ENCODE data around the gene SORCS2.

DNA sequence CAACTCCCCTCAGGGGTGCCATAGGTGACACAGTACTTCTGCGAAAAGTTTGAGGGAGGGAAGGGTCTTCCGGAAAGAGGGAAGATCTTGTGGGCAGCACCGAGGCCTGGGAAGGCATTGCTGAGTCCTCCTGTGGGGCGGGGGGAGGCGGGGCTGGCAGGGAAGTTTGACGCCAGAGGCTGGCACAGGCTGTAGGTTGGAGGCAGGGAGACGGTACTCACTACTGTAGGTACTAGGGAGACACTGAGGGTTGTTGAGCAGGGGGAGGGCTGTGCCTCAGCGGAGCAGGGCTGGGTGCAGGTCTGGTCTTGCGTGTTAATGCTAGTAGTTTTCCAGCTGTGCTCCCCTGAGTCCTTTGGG lies 265.7 kb downstream of the SORCS2 start:
- TF ChIP-seq SP1 (IDR thresholded peaks at IDR 0.05; ENCODE audit: low read depth, low read length), result no peak
- no peak for TF ChIP-seq NRF1 (IDR thresholded peaks at IDR 0.05; ENCODE audit: low read depth, low read length)
- TF ChIP-seq RAD21 (IDR thresholded peaks at IDR 0.05 in 1 of 2, conservative IDR thresholded peaks at IDR 0.05 in 1 of 2; ENCODE audit: low read depth in 2 of 2, low read length in 2 of 2), result no peak
- TF ChIP-seq POLR2AphosphoS5 (IDR thresholded peaks at IDR 0.05; ENCODE audit: low read depth, low read length), result no peak
- TF ChIP-seq, protein P1, sequence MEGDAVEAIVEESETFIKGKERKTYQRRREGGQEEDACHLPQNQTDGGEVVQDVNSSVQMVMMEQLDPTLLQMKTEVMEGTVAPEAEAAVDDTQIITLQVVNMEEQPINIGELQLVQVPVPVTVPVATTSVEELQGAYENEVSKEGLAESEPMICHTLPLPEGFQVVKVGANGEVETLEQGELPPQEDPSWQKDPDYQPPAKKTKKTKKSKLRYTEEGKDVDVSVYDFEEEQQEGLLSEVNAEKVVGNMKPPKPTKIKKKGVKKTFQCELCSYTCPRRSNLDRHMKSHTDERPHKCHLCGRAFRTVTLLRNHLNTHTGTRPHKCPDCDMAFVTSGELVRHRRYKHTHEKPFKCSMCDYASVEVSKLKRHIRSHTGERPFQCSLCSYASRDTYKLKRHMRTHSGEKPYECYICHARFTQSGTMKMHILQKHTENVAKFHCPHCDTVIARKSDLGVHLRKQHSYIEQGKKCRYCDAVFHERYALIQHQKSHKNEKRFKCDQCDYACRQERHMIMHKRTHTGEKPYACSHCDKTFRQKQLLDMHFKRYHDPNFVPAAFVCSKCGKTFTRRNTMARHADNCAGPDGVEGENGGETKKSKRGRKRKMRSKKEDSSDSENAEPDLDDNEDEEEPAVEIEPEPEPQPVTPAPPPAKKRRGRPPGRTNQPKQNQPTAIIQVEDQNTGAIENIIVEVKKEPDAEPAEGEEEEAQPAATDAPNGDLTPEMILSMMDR (IDR thresholded peaks at IDR 0.05; ENCODE audit: control extremely low read depth in 1 of 3, insufficient read depth in 1 of 3, low read depth in 1 of 3, low read length in 3 of 3), result no peak
- no peak for TF ChIP-seq SP4 (IDR thresholded peaks at IDR 0.05; ENCODE audit: low read length)
- no peak for TF ChIP-seq EP300 (IDR thresholded peaks at IDR 0.05; ENCODE audit: borderline replicate concordance in 1 of 2, low read depth in 2 of 2, low read length in 2 of 2)
- no peak for TF ChIP-seq POLR2A (IDR thresholded peaks at IDR 0.05; ENCODE audit: control extremely low read depth in 1 of 2, low read depth in 2 of 2, low read length in 2 of 2)
- TF ChIP-seq FOSL1 (IDR thresholded peaks at IDR 0.05; ENCODE audit: insufficient read depth, low read depth, low read length), result no peak
- TF ChIP-seq, protein P2, sequence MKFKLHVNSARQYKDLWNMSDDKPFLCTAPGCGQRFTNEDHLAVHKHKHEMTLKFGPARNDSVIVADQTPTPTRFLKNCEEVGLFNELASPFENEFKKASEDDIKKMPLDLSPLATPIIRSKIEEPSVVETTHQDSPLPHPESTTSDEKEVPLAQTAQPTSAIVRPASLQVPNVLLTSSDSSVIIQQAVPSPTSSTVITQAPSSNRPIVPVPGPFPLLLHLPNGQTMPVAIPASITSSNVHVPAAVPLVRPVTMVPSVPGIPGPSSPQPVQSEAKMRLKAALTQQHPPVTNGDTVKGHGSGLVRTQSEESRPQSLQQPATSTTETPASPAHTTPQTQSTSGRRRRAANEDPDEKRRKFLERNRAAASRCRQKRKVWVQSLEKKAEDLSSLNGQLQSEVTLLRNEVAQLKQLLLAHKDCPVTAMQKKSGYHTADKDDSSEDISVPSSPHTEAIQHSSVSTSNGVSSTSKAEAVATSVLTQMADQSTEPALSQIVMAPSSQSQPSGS (IDR thresholded peaks at IDR 0.05; ENCODE audit: low read length), result no peak
- no peak for TF ChIP-seq YY1 (IDR thresholded peaks at IDR 0.05; ENCODE audit: low read depth, low read length)
- no peak for TF ChIP-seq TAF1 (IDR thresholded peaks at IDR 0.05; ENCODE audit: low read depth, low read length)
- no peak for TF ChIP-seq ASH2L (IDR thresholded peaks at IDR 0.05; ENCODE audit: low read length)
